Measurements from ENCODE around the gene GABBR2.

DNA sequence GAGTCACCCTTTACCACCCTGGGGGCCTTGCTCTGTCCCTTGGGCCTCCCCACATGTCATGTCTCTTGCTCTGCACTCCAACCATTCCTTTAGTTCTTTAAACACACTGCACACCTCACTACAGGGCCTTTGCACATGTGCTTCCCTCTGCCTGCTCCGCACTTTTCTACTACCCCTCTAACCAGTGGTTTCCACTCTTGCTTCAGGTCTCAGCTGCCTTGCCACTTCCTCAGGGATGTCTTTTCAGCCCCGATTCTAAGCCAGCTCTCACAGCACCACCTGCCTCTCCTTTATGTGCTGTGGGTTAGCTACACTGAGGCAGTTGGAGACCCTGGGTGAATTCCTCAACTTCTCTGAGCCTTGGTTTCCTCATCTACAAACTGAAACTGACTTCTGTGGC is 34.6 kb upstream of the GABBR2 start:
- TF ChIP-seq CTCF (IDR thresholded peaks at IDR 0.05) (no peak), POLR2A (IDR thresholded peaks at IDR 0.05) (no peak)

Measured in adrenal gland (tissue), 5 donors.